TTC549 (cell line): ENCODE results near the gene ROR2.
"Not testable (repeated sequence)": the region's sequence is repeated elsewhere in the genome, so short reads cannot be mapped to it uniquely, and the experiment has no call there.

ENCODE experiments used
- FAIRE-seq: peaks from 2 replicates; lab custom pipeline; 2012; peaks lifted over from hg19 to GRCh38; lab: Jason Lieb, UNC

Gene ROR2

DNA sequence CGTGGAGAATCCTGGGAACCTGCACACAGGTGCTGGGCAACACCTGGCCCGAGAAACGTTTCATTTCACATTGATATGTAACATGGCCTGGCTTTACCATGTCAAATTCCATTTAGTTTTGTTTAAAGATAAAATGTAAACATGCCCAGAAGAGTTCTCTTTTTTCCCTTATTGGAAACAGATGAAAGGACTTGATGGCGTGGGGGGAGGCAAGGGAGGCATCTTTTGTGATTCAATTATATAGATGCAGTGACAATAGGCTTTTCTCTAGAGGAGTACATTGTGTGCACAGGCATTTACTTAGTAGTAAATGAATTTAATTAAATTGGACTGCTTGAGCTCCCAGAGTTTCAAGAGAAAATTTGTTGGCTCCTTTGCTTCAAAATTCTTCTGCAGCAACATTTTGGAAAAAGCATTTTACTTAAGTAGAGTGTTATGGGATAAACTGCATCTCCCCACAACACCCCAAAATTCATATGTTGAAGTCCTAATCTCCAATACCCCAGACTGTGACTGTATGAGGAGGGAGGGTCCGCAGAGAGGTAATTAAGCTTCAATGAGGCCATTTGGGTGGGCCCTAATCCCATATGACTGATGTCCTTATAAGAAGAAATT is 272.1 kb downstream of the ROR2 start:
- FAIRE-seq, result no peak

DNA sequence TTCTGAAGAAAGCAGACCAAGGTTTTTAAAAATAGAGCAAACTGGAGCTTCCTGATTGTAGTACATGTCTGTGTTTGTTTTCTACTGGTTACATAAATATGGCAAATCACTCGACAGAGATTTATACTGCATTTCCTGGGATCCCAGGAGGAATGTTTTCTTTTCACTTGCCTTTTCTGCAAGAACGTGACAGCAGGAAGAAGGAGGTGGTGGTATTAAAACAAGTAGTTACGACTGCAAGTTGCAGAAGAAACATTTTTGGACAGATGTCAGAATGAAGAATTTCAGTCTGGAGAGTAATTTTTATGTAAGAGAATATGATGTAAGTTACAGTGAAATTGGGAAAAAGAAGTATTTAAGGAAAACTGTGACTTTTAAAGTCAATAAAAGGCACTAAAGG is 272.7 kb downstream of the ROR2 start:
- no peak for FAIRE-seq

- no peak for FAIRE-seq
These were observed 274.0 kb downstream of the ROR2 start for GRCh38 chr9:91676046-91676445.

DNA sequence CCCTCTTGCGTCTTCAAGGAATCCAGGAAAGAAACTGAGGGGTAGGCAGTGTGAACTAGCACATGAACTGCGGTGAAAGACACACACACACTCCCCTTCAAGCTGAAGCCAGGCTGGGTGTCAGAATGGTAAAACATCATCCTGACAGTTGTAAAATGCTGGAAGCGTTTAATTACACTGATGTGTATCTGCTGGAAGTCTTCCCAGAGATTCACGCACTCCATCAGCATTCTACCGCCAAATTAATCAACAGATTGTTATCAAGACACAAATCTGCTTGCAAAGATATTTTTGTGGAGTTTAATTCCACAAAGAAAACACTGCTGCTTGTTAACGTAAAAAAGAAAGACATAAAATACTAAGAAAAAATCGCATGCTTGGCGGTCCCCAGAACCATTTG is 285.4 kb downstream of the ROR2 start:
- FAIRE-seq, result no peak

GRCh38 chr9:91663858-91664257 is 286.2 kb downstream of the ROR2 start:
- FAIRE-seq, result no peak

GRCh38 chr9:91661451-91661850 is 288.6 kb downstream of the ROR2 start:
- FAIRE-seq, result no peak

GRCh38 chr9:91660521-91660920 is 289.5 kb downstream of the ROR2 start:
- no peak for FAIRE-seq

DNA sequence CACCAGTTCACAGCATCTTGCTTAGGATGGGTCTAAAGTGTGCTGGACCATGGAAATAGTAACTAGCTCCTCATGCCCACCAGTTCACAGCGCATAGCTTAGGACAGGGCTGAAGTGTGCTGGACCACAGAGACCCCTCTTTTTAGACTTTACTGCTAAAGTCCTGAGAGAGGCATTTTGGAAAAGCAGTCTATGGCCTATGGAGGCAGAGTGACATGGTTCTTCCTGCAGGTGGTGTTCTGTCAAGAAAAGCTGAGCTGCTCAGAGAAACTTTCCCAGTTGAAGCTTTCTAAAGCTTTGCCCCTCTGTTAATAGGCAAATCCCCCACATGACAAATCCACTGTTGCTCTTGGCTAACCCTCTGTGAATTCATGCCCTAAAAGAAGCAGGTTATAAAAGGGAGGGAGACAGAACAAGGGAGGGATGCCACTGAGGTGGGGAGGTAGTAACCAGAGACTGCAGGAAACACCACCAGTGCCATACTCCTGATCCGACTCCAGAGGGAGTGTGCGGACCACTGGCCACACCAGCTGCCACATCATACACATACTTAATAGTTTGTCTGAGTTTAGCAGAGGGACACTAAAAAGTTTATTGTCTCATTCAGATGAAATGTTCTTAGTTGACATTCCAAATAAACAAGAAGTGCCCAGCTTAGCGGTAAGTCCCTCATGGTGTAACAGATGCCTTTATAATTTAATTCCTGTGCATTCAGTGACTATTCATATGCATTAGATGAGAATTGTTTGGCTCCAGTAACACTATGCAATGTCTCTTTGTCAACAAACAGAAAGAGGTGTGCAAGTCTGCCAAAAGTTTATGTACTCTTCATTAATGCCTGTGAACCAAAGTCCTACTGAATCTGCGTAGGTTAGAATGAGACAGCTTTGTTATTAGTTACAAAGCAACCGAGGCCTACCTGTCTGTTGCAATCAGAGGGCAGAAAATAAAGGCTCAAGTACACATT is 290.2 kb downstream of the ROR2 start:
- FAIRE-seq, result no peak

DNA sequence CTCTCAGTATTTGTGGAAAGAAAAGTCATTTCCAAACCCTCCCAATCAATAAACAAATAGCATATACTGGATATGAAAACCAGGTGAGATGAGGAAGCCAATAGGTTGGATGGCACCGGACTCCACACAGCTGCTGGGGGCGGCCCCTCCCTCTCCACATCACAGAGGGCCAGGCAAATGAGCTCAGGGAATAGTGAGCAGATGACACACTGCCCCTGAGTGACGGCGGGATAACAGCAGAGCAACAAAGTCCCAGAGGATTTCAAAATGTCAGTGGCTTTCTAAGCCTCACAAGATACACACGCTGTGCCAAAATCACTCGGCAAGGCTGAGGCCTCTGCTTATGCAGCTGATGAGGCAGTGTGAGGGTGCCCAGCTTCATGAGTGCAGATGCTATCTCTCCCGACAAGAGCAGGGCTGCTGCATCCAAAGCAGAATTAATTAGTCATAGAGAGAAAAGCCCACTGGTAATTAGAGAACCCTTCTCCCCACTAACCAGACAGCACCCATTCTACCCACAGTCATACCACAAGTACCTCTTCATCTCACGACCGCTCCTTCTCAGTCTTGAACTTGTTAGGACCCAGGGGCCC is 291.4 kb downstream of the ROR2 start:
- no peak for FAIRE-seq

- no peak for FAIRE-seq
These were observed 292.5 kb downstream of the ROR2 start for GRCh38 chr9:91657501-91657900.

GRCh38 chr9:91655658-91656057 is 294.4 kb downstream of the ROR2 start:
- FAIRE-seq, result no peak

- no peak for FAIRE-seq
These were observed 294.8 kb downstream of the ROR2 start for GRCh38 chr9:91655215-91655614.

DNA sequence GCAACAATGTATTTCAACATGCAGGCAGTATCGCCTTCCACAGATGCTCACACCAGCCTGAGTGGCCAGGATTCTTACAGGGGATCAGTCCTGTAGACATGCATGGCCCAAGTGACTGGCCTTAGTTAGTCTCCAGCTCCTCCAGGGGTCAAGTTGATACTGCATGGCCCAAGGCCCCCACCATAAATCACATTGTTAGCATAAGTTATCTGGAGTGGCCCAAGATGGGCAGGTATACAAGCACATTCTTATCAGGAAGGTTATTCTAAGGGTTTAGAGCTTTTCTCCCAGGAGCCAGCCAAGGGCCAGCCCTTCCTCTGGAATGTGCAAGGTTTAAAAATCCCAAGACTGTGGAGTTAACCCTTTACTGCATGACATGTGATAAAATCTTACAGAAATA is 295.5 kb downstream of the ROR2 start:
- FAIRE-seq, result no peak

DNA sequence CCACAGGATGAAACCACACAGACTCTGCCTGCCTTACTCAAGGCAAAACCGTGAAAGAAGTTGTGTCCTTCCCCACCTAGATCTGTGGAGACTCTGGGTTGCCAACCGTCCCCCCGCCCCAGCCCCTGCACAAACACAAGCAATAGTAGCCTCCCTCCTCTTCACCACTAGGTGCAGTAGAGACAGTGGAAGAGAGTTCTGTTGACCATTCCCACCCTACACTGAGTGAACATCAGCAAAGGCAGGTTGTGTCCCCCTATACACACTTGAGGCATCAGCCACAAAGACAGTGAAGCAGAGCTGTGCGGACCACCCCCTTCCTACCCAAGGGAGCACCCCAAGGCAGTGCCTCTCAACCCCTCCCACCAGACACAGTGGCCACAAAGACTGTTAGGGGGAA is 302.7 kb downstream of the ROR2 start:
- no peak for FAIRE-seq

- FAIRE-seq, result no peak
These were observed 303.3 kb downstream of the ROR2 start for GRCh38 chr9:91646702-91647101.

DNA sequence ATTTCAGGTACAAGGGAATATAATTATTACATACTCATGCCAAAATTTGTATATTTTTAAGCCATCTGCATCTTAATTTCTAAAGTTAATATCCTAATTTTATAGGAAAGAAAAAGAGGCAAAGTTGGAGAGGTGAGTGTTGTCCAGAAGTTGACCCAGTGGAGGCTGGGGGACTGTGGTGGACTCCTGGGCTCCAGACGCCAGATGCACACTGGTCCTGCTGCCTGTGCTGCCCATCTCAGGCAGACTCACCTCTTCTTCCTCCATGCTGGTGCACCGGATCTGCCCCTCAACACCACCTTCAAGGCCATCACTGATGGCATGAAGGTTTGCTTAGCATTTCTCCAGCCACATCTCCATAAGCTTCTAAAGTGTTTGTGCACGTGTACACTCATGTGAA is 305.6 kb downstream of the ROR2 start:
- no peak for FAIRE-seq

DNA sequence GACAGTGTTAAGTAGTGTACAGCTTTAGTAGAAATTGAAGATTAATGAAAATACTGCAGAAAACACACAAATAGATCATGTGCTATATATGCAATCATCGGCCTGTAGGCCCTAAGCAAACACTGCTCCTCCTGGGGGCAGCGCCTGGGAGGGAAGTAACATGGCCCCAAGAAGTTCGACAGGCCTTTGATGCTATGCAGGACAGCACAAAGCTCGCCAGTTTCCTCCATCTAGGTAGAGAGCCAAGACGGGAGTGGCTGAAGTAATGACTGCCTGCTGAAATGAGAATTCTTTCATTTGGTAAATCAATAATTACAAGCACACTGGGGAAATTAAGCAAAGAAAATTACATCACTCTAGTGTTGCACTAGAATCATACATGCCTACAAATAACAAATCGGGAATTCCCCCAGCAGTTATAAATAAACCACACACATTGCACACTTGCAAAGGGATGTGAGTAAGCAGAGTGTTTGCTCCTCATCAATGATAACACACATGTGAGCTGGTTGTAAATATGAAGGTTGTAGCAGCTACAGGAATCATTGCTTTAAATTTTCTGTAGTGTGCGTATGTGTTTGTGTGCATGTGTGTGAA is 306.4 kb downstream of the ROR2 start:
- no peak for FAIRE-seq

DNA sequence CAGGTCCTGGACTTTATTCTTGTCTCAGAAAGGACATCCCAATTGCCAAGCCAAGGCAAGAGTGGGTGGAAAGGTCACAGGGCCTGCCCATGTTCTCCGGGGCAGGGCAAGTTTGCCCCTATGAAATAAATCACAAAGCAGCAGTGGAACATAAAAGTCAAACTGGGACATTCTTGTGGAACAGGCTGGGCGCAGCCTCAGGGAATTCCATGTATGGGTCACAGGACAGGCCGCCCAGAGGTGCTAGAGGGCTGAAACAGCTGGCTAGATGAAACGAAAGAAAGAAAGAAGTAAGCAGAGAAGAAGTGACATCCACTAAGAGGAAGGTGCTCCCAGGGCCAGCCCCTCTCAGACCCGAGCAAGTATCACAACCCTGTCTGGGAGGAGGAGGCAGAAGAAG is 307.3 kb downstream of the ROR2 start:
- no peak for FAIRE-seq

GRCh38 chr9:91640428-91640827 is 309.6 kb downstream of the ROR2 start:
- FAIRE-seq, result no peak

- FAIRE-seq, result no peak
These were observed 311.0 kb downstream of the ROR2 start for GRCh38 chr9:91639054-91639453.

GRCh38 chr9:91634832-91635231 is 315.2 kb downstream of the ROR2 start:
- FAIRE-seq, result not testable (repeated sequence)

- no peak for FAIRE-seq
These were observed 320.3 kb downstream of the ROR2 start for GRCh38 chr9:91629718-91630117.

GRCh38 chr9:91628892-91629291 is 321.1 kb downstream of the ROR2 start:
- FAIRE-seq, result no peak
